ENCODE measurements around the gene CATSPER3. TPM values are rescaled to one million over a fixed set of nuclear protein-coding genes. Genes with fewer than 3 reads are reported as not detected.

The CATSPER3 gene
- total RNA-seq, 1 experiment from 2014 or later = 0.37 TPM

GRCh38 chr5:135050244-135050767, 82.6 kb downstream of the CATSPER3 start:
- Mint-ChIP-seq H3K4me1 (peaks cover 10% of the 10 kb centered on the region), H3K36me3 (no peaks in the 10 kb centered on the region), H3K27me3 (ENCODE audit: low read depth) (peaks cover 90% of the 10 kb centered on the region), H3K27ac (no peak overlapping the region), H3K4me3 (peak overlapping the region; percentile 46), H3K9me3 (no peaks in the 10 kb centered on the region)
- ChIA-PET POLR2A (no interaction called here), CTCF (interaction anchor here (0.5 to 1.4 kb wide), 6 partner anchors 22 to 461 kb away, joined by 3 to 6 read pairs (median 3); no protein-coding TSS in a partner anchor)
- no peak for TF ChIP-seq SP1 (CRISPR knock-in tag; conservative IDR thresholded peaks at IDR 0.05)
- peak; percentile 61 for TF ChIP-seq MAX (CRISPR knock-in tag; IDR thresholded peaks at IDR 0.05)
- no peak for TF ChIP-seq IRF2 (CRISPR knock-in tag; IDR thresholded peaks at IDR 0.05; ENCODE audit: borderline replicate concordance, low read depth)
- TF ChIP-seq ELF4 (CRISPR knock-in tag; IDR thresholded peaks at IDR 0.05; ENCODE audit: low read depth) = no peak
- TF ChIP-seq ETV6 (CRISPR knock-in tag; IDR thresholded peaks at IDR 0.05) = no peak
- no peak for TF ChIP-seq MYBL2 (CRISPR knock-in tag; IDR thresholded peaks at IDR 0.05)
- TF ChIP-seq TP53 (CRISPR knock-in tag; IDR thresholded peaks at IDR 0.05) = no peak
- TF ChIP-seq ZNF416 (CRISPR knock-in tag; IDR thresholded peaks at IDR 0.05) = no peak
- peak; percentile 75 for ATAC-seq
- DNase-seq (ENCODE audit: low spot score) = no peak

- ChIA-PET CTCF (interaction anchor here (1.4 kb wide), 1 partner anchor 140 kb away, joined by 3 read pairs; no protein-coding TSS in a partner anchor), POLR2A (no interaction called here)
- no peak overlapping the region for H3K27ac Mint-ChIP-seq
- H3K9me3 Mint-ChIP-seq = no peaks in the 10 kb centered on the region
- H3K4me3 Mint-ChIP-seq = no peak overlapping the region
- ATAC-seq = no peak
- no peak for DNase-seq (ENCODE audit: low spot score)
- no peaks in the 10 kb centered on the region for H3K36me3 Mint-ChIP-seq
- no peak for TF ChIP-seq ERG (CRISPR knock-in tag; IDR thresholded peaks at IDR 0.05)
- TF ChIP-seq ZNF263 (CRISPR knock-in tag; IDR thresholded peaks at IDR 0.05; ENCODE audit: low read depth) = no peak
- TF ChIP-seq USF1 (CRISPR knock-in tag; IDR thresholded peaks at IDR 0.05) = no peak
- H3K27me3 Mint-ChIP-seq (ENCODE audit: low read depth) = peaks cover 79% of the 10 kb centered on the region
- H3K4me1 Mint-ChIP-seq = peaks cover 10% of the 10 kb centered on the region
These were observed 83.7 kb downstream of the CATSPER3 start for GRCh38 chr5:135051399-135051798.

GRCh38 chr5:135051872-135052271, 84.2 kb downstream of the CATSPER3 start:
- CTCF ChIA-PET = no interaction called here
- peaks cover 75% of the 10 kb centered on the region for H3K27me3 Mint-ChIP-seq (ENCODE audit: low read depth)
- no peaks in the 10 kb centered on the region for H3K9me3 Mint-ChIP-seq
- POLR2A ChIA-PET = no interaction called here
- H3K27ac Mint-ChIP-seq = no peak overlapping the region
- DNase-seq (ENCODE audit: low spot score) = no peak
- H3K4me1 Mint-ChIP-seq = peaks cover 10% of the 10 kb centered on the region
- no peak for ATAC-seq
- H3K4me3 Mint-ChIP-seq = no peak overlapping the region
- TF ChIP-seq TP53 (CRISPR knock-in tag; IDR thresholded peaks at IDR 0.05) (no peak), CBFB (CRISPR knock-in tag; IDR thresholded peaks at IDR 0.05; ENCODE audit: low read depth) (no peak), STAT6 (CRISPR knock-in tag; conservative IDR thresholded peaks at IDR 0.05; ENCODE audit: low read depth) (no peak), ESRRA (CRISPR knock-in tag; IDR thresholded peaks at IDR 0.05; ENCODE audit: borderline replicate concordance) (no peak), USF1 (CRISPR knock-in tag; IDR thresholded peaks at IDR 0.05) (no peak), ATF2 (CRISPR knock-in tag; IDR thresholded peaks at IDR 0.05; ENCODE audit: borderline replicate concordance, low read depth) (no peak), ZNF396 (CRISPR knock-in tag; IDR thresholded peaks at IDR 0.05; ENCODE audit: borderline replicate concordance) (no peak)
- H3K36me3 Mint-ChIP-seq = no peaks in the 10 kb centered on the region

Measured in WTC11 (cell line).